Chondrocyte (in vitro differentiated cells): ENCODE measurements around the gene ANKS3. TPM values are rescaled to one million over a fixed set of nuclear protein-coding genes. Genes with fewer than 3 reads are reported as not detected.

ENCODE experiments used
- DNase-seq: peaks from one replicate; pipeline ENCODE4 v3.0.0; 2021; ENCODE audit warnings: mixed read lengths, low spot score
- H3K27ac Mint-ChIP-seq: one replicate; pipeline ENCODE4 v1.8.0; 2021; ENCODE audit warnings: mild to moderate bottlenecking, moderate library complexity, mixed read lengths; ENCODE audit not compliant: unreplicated experiment
- H3K27me3 Mint-ChIP-seq: 2 replicates; pipeline ENCODE4 v1.8.0; 2021; ENCODE audit warnings: low read depth, mixed read lengths
- H3K36me3 Mint-ChIP-seq: 2 replicates; pipeline ENCODE4 v1.8.0; 2021; ENCODE audit warnings: low read depth, mixed read lengths
- H3K4me1 Mint-ChIP-seq: 2 replicates; pipeline ENCODE4 v1.8.0; 2021; ENCODE audit warnings: low read depth, mild to moderate bottlenecking, mixed read lengths
- H3K4me3 Mint-ChIP-seq: one replicate; pipeline ENCODE4 v1.8.0; 2021; ENCODE audit warnings: mild to moderate bottlenecking, moderate library complexity, mixed read lengths; ENCODE audit not compliant: unreplicated experiment
- H3K9me3 Mint-ChIP-seq: 2 replicates; pipeline ENCODE4 v1.8.0; 2021; ENCODE audit warnings: low read depth, mixed read lengths
- CTCF ChIP-seq: fragments of 200-600 bp; sonication (generic); IDR thresholded peaks from 2 replicates; pipeline ENCODE4 v1.5.0; 2021; ENCODE audit warnings: antibody characterized with exemption, mild to moderate bottlenecking, moderate library complexity
- total RNA-seq: library from RNA; stranded (reverse); gene quantifications from 3 replicates; pipeline ENCODE4 v1.2.1, GENCODE V29; 2021

The ANKS3 gene
- total RNA-seq, 1 donor from 2014 or later: 21.8 TPM

- no peak for DNase-seq
- H3K4me3 Mint-ChIP-seq: no peak overlapping the region
- H3K9me3 Mint-ChIP-seq: peaks cover 5% of the 10 kb centered on the region
- H3K27me3 Mint-ChIP-seq: no peaks in the 10 kb centered on the region
- TF ChIP-seq CTCF: no peak
- H3K4me1 Mint-ChIP-seq: no peaks in the 10 kb centered on the region
- H3K27ac Mint-ChIP-seq: no peak overlapping the region
- peaks cover 29% of the 10 kb centered on the region for H3K36me3 Mint-ChIP-seq
These were observed 20.8 kb upstream of the ANKS3 start for GRCh38 chr16:4754865-4755264.

- no peaks in the 10 kb centered on the region for H3K27me3 Mint-ChIP-seq
- no peaks in the 10 kb centered on the region for H3K4me1 Mint-ChIP-seq
- H3K9me3 Mint-ChIP-seq: peaks cover 5% of the 10 kb centered on the region
- H3K27ac Mint-ChIP-seq: no peak overlapping the region
- no peak overlapping the region for H3K4me3 Mint-ChIP-seq
- no peak for DNase-seq
- TF ChIP-seq CTCF: no peak
- H3K36me3 Mint-ChIP-seq: peaks cover 17% of the 10 kb centered on the region
These were observed 19.2 kb upstream of the ANKS3 start for GRCh38 chr16:4753227-4753626.

GRCh38 chr16:4752351-4753100 is 18.5 kb upstream of the ANKS3 start:
- no peak for DNase-seq
- no peaks in the 10 kb centered on the region for H3K4me1 Mint-ChIP-seq
- no peak overlapping the region for H3K27ac Mint-ChIP-seq
- H3K36me3 Mint-ChIP-seq: peaks cover 17% of the 10 kb centered on the region
- TF ChIP-seq CTCF: no peak
- no peaks in the 10 kb centered on the region for H3K27me3 Mint-ChIP-seq
- H3K4me3 Mint-ChIP-seq: no peak overlapping the region
- peaks cover 5% of the 10 kb centered on the region for H3K9me3 Mint-ChIP-seq

- H3K27ac Mint-ChIP-seq: no peak overlapping the region
- no peak for DNase-seq
- no peak overlapping the region for H3K4me3 Mint-ChIP-seq
- no peaks in the 10 kb centered on the region for H3K27me3 Mint-ChIP-seq
- no peaks in the 10 kb centered on the region for H3K4me1 Mint-ChIP-seq
- TF ChIP-seq CTCF: no peak
- H3K9me3 Mint-ChIP-seq: peaks cover 5% of the 10 kb centered on the region
- H3K36me3 Mint-ChIP-seq: peaks cover 12% of the 10 kb centered on the region
These were observed 16.8 kb upstream of the ANKS3 start for GRCh38 chr16:4750896-4751295.

- Mint-ChIP-seq H3K27ac (no peak overlapping the region), H3K4me3 (no peak overlapping the region), H3K36me3 (peaks cover 6% of the 10 kb centered on the region), H3K27me3 (no peaks in the 10 kb centered on the region), H3K9me3 (no peaks in the 10 kb centered on the region), H3K4me1 (no peaks in the 10 kb centered on the region)
- no peak for TF ChIP-seq CTCF
- DNase-seq: no peak
These were observed 15.7 kb upstream of the ANKS3 start for GRCh38 chr16:4749700-4750257.
